ENCODE data around the gene SPATA6.
"Not testable (repeated sequence)": the region's sequence is repeated elsewhere in the genome, so short reads cannot be mapped to it uniquely, and the experiment has no call there.

SPATA6 gene

DNA sequence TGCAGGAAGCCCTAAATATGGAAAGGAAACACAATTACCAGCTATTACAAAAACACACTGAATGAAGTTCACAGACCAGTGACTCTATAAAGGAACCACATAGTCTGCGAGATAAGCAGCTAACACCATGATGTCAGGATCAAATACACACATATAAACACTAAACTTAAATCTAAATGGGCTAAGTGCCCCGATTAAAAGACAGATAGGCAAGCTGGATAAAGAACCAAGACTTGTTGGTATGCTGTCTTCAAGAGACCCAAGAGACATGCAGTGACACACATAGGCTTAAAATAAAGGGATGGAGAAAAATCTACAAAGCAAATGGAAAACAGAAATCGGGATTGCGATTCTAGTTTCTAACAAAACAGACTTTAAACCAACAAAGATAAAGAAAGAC is 127.6 kb downstream of the SPATA6 start:
- no peak for DNase-seq

- no peak for DNase-seq
Observed at GRCh38 chr1:48341221-48341620, 130.8 kb downstream of the SPATA6 start.

- no peak for DNase-seq
Observed at GRCh38 chr1:48338257-48338656, 133.7 kb downstream of the SPATA6 start.

DNA sequence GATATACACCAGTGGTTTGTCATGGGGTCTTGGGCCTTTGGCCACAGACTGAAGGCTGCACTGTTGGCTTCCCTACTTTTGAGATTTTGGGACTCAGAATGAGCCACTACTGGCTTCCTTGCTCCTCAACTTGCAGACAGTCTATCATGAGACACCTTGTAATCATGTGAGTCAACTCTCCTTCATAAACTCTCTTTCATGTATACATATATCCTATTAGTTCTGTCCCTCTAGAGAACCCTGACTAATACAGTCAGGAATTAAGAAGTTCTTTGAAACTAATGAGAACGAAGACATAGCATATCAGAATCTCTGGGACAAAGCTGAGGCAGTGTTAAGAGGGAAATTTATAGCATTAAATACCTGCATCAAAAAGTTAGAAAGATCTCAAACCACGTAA is 138.7 kb downstream of the SPATA6 start:
- no peak for DNase-seq

GRCh38 chr1:48332115-48332514 is 139.9 kb downstream of the SPATA6 start:
- no peak for DNase-seq

DNA sequence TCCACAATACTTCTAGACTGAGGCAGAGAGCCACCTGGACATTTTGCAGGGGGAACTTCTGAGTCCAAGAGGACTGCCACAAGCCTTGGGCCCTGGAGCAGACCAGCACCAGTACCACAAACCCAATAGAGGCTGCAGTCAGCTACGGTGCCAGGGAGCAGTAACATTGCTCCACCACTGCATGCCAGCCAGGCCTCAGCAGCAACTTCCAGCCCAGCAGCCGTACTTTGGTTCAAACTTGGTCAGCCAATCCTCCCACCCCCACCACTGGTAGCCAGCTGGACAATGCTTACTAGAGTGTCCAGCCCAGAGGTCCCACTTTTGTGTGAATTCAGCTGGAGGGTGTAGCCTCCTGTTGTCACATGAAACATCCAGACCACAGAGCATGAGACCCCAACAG is 142.1 kb downstream of the SPATA6 start:
- DNase-seq: no peak

- DNase-seq: no peak
Observed at GRCh38 chr1:48329486-48329885, 142.5 kb downstream of the SPATA6 start.

DNA sequence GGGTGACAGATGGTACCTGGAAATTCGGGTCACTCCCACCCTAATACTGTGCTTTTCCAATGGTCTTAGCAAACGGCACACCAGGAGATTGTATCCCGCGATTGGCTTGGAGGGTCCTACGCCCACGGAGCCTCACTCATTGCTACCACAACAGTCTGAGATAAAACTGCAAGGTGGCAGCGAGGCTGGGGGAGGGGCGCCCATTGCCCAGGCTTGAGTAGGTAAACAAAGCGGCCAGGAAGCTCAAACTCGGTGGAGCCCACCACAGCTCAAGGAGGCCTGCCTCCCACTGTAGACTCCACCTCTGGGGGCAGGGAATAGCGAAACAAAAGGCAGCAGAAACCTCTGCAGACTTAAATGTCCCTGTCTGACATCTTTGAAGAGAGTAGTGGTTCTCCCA is 160.2 kb downstream of the SPATA6 start:
- not testable (repeated sequence) for DNase-seq

- no peak for DNase-seq
Observed at GRCh38 chr1:48309564-48310082, 162.4 kb downstream of the SPATA6 start.

GRCh38 chr1:48302652-48303051 is 169.4 kb downstream of the SPATA6 start:
- no peak for DNase-seq

GRCh38 chr1:48294656-48295055 is 177.3 kb downstream of the SPATA6 start:
- no peak for DNase-seq

GRCh38 chr1:48294094-48294493 is 177.9 kb downstream of the SPATA6 start:
- not testable (repeated sequence) for DNase-seq

DNA sequence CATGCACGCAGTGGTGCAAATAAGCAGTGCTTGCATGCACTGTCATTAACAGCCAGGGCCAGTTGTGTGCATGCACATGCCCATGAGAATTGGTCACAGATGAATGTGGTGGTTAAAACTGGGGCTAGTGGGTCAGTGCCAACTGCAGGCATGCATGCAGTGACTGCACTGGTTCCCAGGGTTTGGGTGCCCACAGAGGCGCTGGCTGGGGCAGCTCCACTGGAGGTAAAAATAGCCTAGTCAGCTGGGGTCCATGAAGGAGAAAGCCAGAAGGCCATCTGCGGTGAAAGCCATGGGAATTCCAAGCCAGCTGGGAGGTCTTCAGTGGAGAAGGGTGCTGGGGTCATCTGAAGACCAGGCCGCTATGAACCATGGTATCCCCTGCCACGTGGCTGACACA is 179.3 kb downstream of the SPATA6 start:
- DNase-seq: no peak

GRCh38 chr1:48291421-48291820 is 180.6 kb downstream of the SPATA6 start:
- DNase-seq: no peak

GRCh38 chr1:48285525-48285924 is 186.5 kb downstream of the SPATA6 start:
- DNase-seq: no peak

DNA sequence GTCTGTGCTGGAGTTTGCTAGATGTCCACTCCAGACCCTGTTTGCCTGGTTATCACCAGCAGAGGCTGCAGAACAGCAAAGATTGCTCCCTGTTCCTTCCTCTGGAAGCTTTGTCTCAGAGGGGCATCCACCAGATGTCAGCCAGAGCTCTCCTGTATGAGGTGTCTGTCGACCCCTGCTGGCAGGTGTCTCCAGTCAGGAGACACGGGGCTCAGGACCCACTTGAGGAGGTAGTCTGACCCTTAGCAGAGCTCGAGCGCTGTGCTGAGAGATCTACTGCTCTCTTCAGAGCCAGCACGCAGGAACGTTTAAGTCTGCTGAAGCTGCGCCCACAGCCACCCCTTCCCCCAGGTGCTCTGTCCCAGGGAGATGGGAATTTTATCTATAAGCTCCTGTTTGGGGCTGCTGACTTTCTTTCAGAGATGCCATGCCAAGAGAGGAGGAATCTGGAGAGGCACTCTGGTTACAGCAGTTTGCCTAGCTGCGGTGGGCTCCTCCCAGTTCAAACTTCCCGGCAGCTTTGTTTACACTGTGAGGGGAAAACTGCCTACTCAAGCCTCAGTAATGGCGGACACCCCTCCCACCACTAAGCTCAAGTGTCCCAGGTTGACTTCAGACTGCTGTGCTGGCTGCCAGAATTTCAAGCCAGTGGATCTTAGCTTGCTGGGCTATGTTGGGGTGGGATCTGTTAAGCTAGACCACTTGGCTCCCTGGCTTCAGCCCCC is 187.1 kb downstream of the SPATA6 start:
- DNase-seq: not testable (repeated sequence)

- not testable (repeated sequence) for DNase-seq
Observed at GRCh38 chr1:48282329-48282728, 189.7 kb downstream of the SPATA6 start.

DNA sequence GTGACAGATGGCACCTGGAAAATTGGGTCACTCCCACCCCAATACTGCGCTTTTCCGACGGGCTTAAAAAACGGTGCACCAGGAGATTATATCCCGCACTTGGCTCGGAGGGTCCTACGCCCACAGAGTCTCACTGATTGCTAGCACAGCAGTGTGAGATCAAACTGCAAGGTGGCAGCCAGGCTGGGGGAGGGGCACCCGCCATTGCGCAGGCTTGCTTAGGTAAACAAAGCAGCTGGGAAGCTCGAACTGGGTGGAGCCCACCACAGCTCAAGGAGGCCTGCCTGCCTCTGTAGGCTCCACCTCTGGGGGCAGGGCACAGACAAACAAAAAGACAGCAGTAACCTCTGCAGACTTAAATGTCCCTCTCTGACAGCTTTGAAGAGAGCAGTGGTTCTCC is 194.6 kb downstream of the SPATA6 start:
- DNase-seq: not testable (repeated sequence)

DNA sequence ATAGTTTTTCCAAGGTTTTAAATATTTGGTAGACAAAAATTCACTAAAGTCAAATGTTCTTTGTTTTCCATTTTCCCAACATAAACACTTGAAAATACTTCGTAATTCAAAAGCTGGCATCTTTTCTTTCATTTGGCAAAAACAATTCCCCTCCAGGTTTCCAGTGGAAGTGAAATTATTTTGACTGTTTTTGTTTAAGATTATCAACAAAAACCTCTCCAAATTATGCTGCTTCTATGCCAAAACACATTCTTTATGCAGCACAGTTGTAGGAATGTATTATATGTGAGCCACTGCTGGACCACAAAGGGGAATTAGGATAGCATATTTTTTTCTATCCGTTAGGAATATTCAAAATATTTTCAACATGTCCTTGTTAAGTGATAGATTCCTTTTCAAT is 205.4 kb downstream of the SPATA6 start:
- no peak for DNase-seq

- no peak for DNase-seq
Observed at GRCh38 chr1:48263041-48263440, 209.0 kb downstream of the SPATA6 start.

- DNase-seq: no peak
Observed at GRCh38 chr1:48261881-48262400, 210.1 kb downstream of the SPATA6 start.

- no peak for DNase-seq
Observed at GRCh38 chr1:48258106-48258505, 213.9 kb downstream of the SPATA6 start.

DNA sequence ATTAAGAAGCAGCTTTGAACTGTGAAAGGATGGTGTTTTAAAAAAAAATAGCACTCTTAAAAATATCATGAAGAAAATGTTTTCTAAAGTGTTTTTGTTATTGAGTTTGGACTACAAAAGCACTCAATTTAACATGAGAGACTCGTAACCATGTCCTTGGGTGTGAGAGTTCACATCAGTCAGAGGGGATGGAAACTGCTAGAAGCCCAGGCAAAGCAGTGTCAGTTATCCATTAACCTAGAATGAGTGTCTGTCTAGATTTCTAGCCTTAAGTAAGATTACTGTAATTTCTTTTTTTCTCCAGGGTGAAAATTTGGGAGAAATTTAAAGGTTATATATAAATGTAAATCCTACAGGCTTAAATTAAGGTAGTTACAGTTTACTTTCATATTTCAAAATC is 217.8 kb downstream of the SPATA6 start:
- DNase-seq: no peak

DNA sequence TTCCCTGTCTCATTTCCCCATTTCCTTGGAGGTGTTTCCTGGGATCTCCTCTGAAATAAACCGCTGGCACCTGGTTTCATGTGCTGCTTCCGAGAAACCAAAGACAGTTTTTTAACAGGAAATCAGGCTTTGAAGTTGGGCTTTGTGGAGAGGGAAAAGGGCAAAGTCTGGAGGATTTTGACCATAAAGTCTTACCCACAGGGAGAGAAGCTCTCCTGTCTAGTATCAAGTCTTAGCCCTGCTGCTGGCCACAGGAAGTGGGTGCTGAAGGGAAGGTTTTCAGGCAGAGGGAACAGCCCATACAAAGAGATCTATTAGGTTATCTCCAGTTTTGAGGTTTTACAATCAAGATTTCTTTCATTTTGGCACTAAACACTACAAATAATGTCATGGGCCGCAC is 220.2 kb downstream of the SPATA6 start:
- DNase-seq: no peak

DNA sequence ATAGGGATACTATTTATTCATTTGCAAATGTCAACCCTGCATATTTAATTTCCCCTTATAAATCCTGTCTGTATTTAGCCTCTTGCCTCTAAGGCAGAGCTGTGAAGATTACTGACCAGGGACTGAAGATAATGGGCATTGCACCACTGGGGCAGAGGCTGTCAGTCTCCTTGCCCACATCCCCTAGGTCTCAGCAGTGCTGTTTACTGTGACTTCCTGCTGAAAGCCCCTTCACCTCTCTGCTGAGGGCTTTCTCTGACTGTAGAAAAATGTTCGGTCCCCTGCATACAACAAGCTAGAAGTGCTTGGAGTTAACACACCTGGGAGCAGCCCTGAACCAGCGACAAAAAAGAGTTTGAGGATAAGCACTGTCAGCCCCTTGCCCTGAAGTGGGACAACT is 220.7 kb downstream of the SPATA6 start:
- no peak for DNase-seq
